ENCODE data around the gene FOXP1.

The FOXP1 gene

GRCh38 chr3:71064291-71064955 lies 519.1 kb downstream of the FOXP1 start:
- peak overlapping the region; percentile 75 to 77 for H3K4me3 ChIP-seq
- peak overlapping the region; percentile 94 to 99 for H3K27ac ChIP-seq
- H3K36me3 ChIP-seq: no peaks in the 10 kb centered on the region
- DNase-seq: peak; percentile 56 to 79
- TF ChIP-seq CTCF (IDR thresholded peaks at IDR 0.05): peak in 1 of 2 experiments; percentile 44
- no peaks in the 10 kb centered on the region for H3K27me3 ChIP-seq
- H3K4me1 ChIP-seq: peaks cover 0 to 65% (median 37%) of the 10 kb centered on the region in 4 donors
- intact Hi-C loops (cut with DNase I; ENCODE audit: low total_unique reads): loop anchor here (5.0 to 10.0 kb wide), 2 partner anchors 68 to 170 kb away; no protein-coding TSS in a partner anchor
- H3K9me3 ChIP-seq: no peaks in the 10 kb centered on the region

GRCh38 chr3:71063773-71064290 lies 519.7 kb downstream of the FOXP1 start:
- Histone ChIP-seq H3K36me3 (no peaks in the 10 kb centered on the region), H3K4me1 (peaks cover 0 to 65% (median 36%) of the 10 kb centered on the region in 4 donors), H3K4me3 (peak overlapping the region; percentile 75 to 77), H3K27ac (peak overlapping the region; percentile 94 to 99), H3K9me3 (no peaks in the 10 kb centered on the region), H3K27me3 (no peaks in the 10 kb centered on the region)
- DNase-seq: peak in 1 of 2 donors; percentile 72
- TF ChIP-seq CTCF (IDR thresholded peaks at IDR 0.05): no peak
- intact Hi-C loops (cut with DNase I; ENCODE audit: low total_unique reads): loop anchor here (5.0 to 10.0 kb wide), 2 partner anchors 68 to 171 kb away; no protein-coding TSS in a partner anchor

- TF ChIP-seq CTCF (IDR thresholded peaks at IDR 0.05): no peak
- Histone ChIP-seq H3K4me3 (peak overlapping the region; percentile 75 to 77), H3K4me1 (peaks cover 0 to 65% (median 30%) of the 10 kb centered on the region in 4 donors), H3K27me3 (no peaks in the 10 kb centered on the region), H3K36me3 (no peaks in the 10 kb centered on the region), H3K27ac (peak overlapping the region; percentile 94 to 99), H3K9me3 (no peaks in the 10 kb centered on the region)
- no peak for DNase-seq
- intact Hi-C loops (cut with DNase I; ENCODE audit: low total_unique reads): loop anchor here (5.0 to 10.0 kb wide), 2 partner anchors 69 to 172 kb away; no protein-coding TSS in a partner anchor
Observed at GRCh38 chr3:71062952-71063772, 520.4 kb downstream of the FOXP1 start.

- H3K4me1 ChIP-seq: peaks cover 0 to 65% (median 29%) of the 10 kb centered on the region in 4 donors
Observed at GRCh38 chr3:71062037-71062932, 521.2 kb downstream of the FOXP1 start.

More at GRCh38 chr3:71062037-71062932, 521.2 kb downstream of the FOXP1 start:
- no peaks in the 10 kb centered on the region for H3K27me3 ChIP-seq
- intact Hi-C loops (cut with DNase I; ENCODE audit: low total_unique reads): loop anchor here (5.0 to 10.0 kb wide), 2 partner anchors 70 to 173 kb away; no protein-coding TSS in a partner anchor
- no peak for TF ChIP-seq CTCF (IDR thresholded peaks at IDR 0.05)
- H3K9me3 ChIP-seq: no peaks in the 10 kb centered on the region
- peak overlapping the region; percentile 75 to 77 for H3K4me3 ChIP-seq
- no peak for DNase-seq
- peak overlapping the region; percentile 94 to 99 for H3K27ac ChIP-seq
- no peaks in the 10 kb centered on the region for H3K36me3 ChIP-seq

All from tibial artery (tissue), 4 donors.